Measurements from ENCODE around the gene CNPY3. TPM values are rescaled to one million over a fixed set of nuclear protein-coding genes. Genes with fewer than 3 reads are reported as not detected.

Gene CNPY3
- total RNA-seq, 2 experiments from 2014 or later, result 37.6 to 41.0 TPM

Other genes starting within 250 kb of the CNPY3 start
- gene PRPH2, start 206.9 kb upstream of the CNPY3 start, total RNA-seq, result not detected
- 10 to 100 TPM; 12.6 to 12.9 TPM for gene TBCC, start 183.4 kb upstream of the CNPY3 start, total RNA-seq
- gene BICRAL, start 147.4 kb upstream of the CNPY3 start, total RNA-seq, result 1 to 10 TPM; 7.8 to 7.9 TPM
- 100 to 1,000 TPM in 1 of 2 experiments, 10 to 100 TPM in 1; 99.0 to 101 TPM for gene RPL7L1, start 49.9 kb upstream of the CNPY3 start, total RNA-seq
- not detected for gene PTCRA, start 13.4 kb upstream of the CNPY3 start, total RNA-seq
- not detected for gene GNMT, start 31.3 kb downstream of the CNPY3 start, total RNA-seq
- 10 to 100 TPM; 17.1 to 18.2 TPM for gene PEX6, start 49.7 kb downstream of the CNPY3 start, total RNA-seq
- gene PPP2R5D, start 55.1 kb downstream of the CNPY3 start, total RNA-seq, result 10 to 100 TPM; 52.4 to 54.4 TPM
- gene MEA1, start 84.5 kb downstream of the CNPY3 start, total RNA-seq, result 10 to 100 TPM; 80.6 to 85.1 TPM
- gene KLHDC3, start 84.8 kb downstream of the CNPY3 start, total RNA-seq, result 10 to 100 TPM; 58.6 to 58.9 TPM
- gene RRP36, start 92.1 kb downstream of the CNPY3 start, total RNA-seq, result 10 to 100 TPM; 31.0 to 32.7 TPM
- gene CUL7, start 124.4 kb downstream of the CNPY3 start, total RNA-seq, result 10 to 100 TPM; 21.9 to 22.1 TPM
- gene MRPL2, start 130.0 kb downstream of the CNPY3 start, total RNA-seq, result 10 to 100 TPM; 87.7 to 95.1 TPM
- 10 to 100 TPM; 12.0 to 12.3 TPM for gene KLC4, start 130.2 kb downstream of the CNPY3 start, total RNA-seq
- gene PTK7, start 146.8 kb downstream of the CNPY3 start, total RNA-seq, result 1 to 10 TPM; 2.0 to 2.2 TPM
- gene SRF, start 241.8 kb downstream of the CNPY3 start, total RNA-seq, result 10 to 100 TPM; 27.8 to 28.2 TPM

Data from activated naive CD4-positive, alpha-beta T cell treated with anti-CD3 and anti-CD28 coated beads for 36 hours (primary cell).